Measurements from ENCODE around the gene RGS3. TPM values are rescaled to one million over a fixed set of nuclear protein-coding genes. Genes with fewer than 3 reads are reported as not detected.

The RGS3 gene
- total RNA-seq, 1 experiment from 2014 or later: 39.4 TPM

DNA sequence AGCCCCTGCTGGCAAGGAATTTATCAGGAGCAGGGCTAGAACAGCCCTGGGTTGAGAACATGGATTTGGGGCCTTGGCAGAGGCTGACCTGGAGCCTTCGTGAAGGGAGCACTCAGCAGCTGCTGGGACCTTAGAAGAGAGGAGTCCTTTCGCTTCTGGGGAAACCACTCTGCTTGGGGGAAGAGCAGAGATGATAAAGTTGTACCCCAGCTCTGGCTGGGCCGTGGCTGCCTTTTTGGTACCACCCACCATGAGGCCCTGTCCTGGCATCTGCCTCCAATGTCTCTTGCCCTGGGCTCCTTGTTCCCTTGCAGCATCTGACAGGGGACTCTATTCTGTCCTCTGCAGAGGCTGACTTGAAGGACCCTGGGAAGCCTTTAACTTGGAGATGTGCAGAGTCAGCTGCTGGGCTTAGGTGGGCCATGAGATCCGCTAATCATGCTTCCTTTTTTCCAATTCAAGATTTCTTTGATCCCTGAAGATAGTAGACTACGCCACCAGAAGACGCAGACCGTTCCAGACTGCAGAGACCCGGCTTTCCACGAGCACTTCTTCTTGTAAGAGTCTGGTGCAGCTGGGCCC lies 20.2 kb downstream of the RGS3 start:
- TF ChIP-seq TCF7L2 (IDR thresholded peaks at IDR 0.05; ENCODE audit: borderline replicate concordance, extremely low read depth, insufficient read depth, insufficient read length) (no peak), FOSL1 (IDR thresholded peaks at IDR 0.05; ENCODE audit: low read depth) (no peak), EZH2phosphoT487 (IDR thresholded peaks at IDR 0.05; ENCODE audit: borderline replicate concordance) (no peak), SP1 (IDR thresholded peaks at IDR 0.05; ENCODE audit: low read depth) (no peak), ATF3 (IDR thresholded peaks at IDR 0.05) (no peak), POLR2A (IDR thresholded peaks at IDR 0.05; ENCODE audit: borderline replicate concordance, extremely low read depth, insufficient read depth, insufficient read length) (no peak), ZFX (IDR thresholded peaks at IDR 0.05) (no peak), JUND (IDR thresholded peaks at IDR 0.05) (no peak), POLR2AphosphoS5 (IDR thresholded peaks at IDR 0.05; ENCODE audit: low read depth, low read length) (no peak), MAX (IDR thresholded peaks at IDR 0.05) (no peak), ZNF274 (IDR thresholded peaks at IDR 0.05; ENCODE audit: low read depth, low read length) (no peak), ELF1 (IDR thresholded peaks at IDR 0.05; ENCODE audit: borderline replicate concordance, low read depth) (no peak), CTCF (IDR thresholded peaks at IDR 0.05 in 2 of 3, conservative IDR thresholded peaks at IDR 0.05 in 1 of 3; ENCODE audit: borderline replicate concordance in 1 of 3, insufficient read depth in 1 of 3, low read depth in 2 of 3, low read length in 2 of 3) (no peak), YY1 (IDR thresholded peaks at IDR 0.05; ENCODE audit: extremely low read depth, insufficient replicate concordance, low read depth, low read length) (no peak), CEBPB (IDR thresholded peaks at IDR 0.05; ENCODE audit: low read depth) (no peak), SRF (IDR thresholded peaks at IDR 0.05; ENCODE audit: low read depth) (no peak), REST (IDR thresholded peaks at IDR 0.05; ENCODE audit: low read depth) (no peak), RAD21 (IDR thresholded peaks at IDR 0.05; ENCODE audit: low read depth) (no peak)
- intact Hi-C loops (cut with micrococcal nuclease): no loop called here
- Histone ChIP-seq H3K27ac (ENCODE audit: low read depth, low read length) (no peak overlapping the region), H3K9me3 (ENCODE audit: control insufficient read depth in 1 of 2, insufficient read depth in 1 of 2, low read depth in 1 of 2, low read length in 2 of 2) (no peaks in the 10 kb centered on the region), H3K36me3 (ENCODE audit: control insufficient read depth in 1 of 2, insufficient read depth in 2 of 2, low read length in 2 of 2) (peaks cover 34 to 55% of the 10 kb centered on the region in 2 experiments; a peak in 3 of 4 replicates), H4K20me1 (ENCODE audit: insufficient read depth) (0 out of 2 replicates have a peak, but pooled peaks cover 4% of the 10 kb centered on the region), H3K4me3 (replicated peaks in 1 of 2; ENCODE audit: low read depth in 1 of 2, low read length in 2 of 2) (no peak overlapping the region), H3K9me2 (ENCODE audit: insufficient read depth) (no peaks in the 10 kb centered on the region), H3K4me1 (ENCODE audit: control insufficient read depth in 1 of 2, insufficient read depth in 2 of 2, low read length in 2 of 2) (peaks cover 0 to 7% of the 10 kb centered on the region in 2 experiments; a peak in 1 of 4 replicates), H3K4me2 (ENCODE audit: low read length) (no peak overlapping the region), H3K27me3 (ENCODE audit: insufficient read depth, low read length) (no peaks in the 10 kb centered on the region), H3K79me2 (ENCODE audit: insufficient read depth, low read length) (peaks cover 28% of the 10 kb centered on the region; the same call in 1 of the 2 replicates), H2AFZ (ENCODE audit: low read depth, low read length, poor library complexity, severe bottlenecking) (no peak overlapping the region), H3K9ac (ENCODE audit: low read length) (no peak overlapping the region)
- no TSS peak for BruUV-seq (replicated peaks)
- DNase-seq (ENCODE audit: low read depth, low spot score) (no peak), ATAC-seq (no peak)
- ChIA-PET CTCF (interaction anchor here (0.6 kb wide), 1 partner anchor 38 kb away, joined by 3 read pairs; no protein-coding TSS in a partner anchor), POLR2A (no interaction called here), RAD21 (ENCODE audit: low non-redundant PET in 1 of 2, low total read pairs in 2 of 2, uncharacterized antibody in 2 of 2, unreplicated experiment in 2 of 2) (interaction anchor here in 1 of 2 experiments (0.5 kb wide), 1 partner anchor 36 kb away, joined by 6 read pairs; no protein-coding TSS in a partner anchor)
